K562 (cell line): ENCODE results near the gene IL1F10. TPM values are rescaled to one million over a fixed set of nuclear protein-coding genes. Genes with fewer than 3 reads are reported as not detected.

Experiments
- ATAC-seq: fragments of 200-7000 bp; cut with Tn5 transposase; 3 replicates; pipeline ENCODE4 v1.9.1; 2020; ENCODE audit warnings: moderate library complexity
- BruUV-seq: library from RNA; stranded (reverse); fragments of 400-500 nt; replicated peaks from 2 replicates; lab custom pipeline; 2021; lab: Mats Ljungman, UMichigan
- CTCF ChIA-PET: fragments of 300-600 bp; formaldehyde crosslinking; extraction: SDS; loops from one replicate; lab custom pipeline; 2021; ENCODE audit warnings: low intra/inter-chr PET ratio; lab: Yijun Ruan, JAX
- POLR2A ChIA-PET: fragments of 300-600, 350-650 bp; sonication (Branson Sonifier 250); formaldehyde crosslinking; extraction: SDS; loops from one replicate; lab custom pipeline; 2021; ENCODE audit warnings: antibody characterized with exemption, inconsistent platforms; lab: Yijun Ruan, JAX
- DNase-seq, 4 experiments: peaks; one replicate each; pipeline versions ENCODE4 v3.0.0 to v3.0.0-alpha.2; 2011 to 2018; ENCODE audit warnings: low spot score in 3 of 4, mixed read lengths in 3 of 4; ENCODE audit errors: extremely low read depth in 1 of 4
- FAIRE-seq: peaks from 2 replicates; lab custom pipeline; 2011; peaks lifted over from hg19 to GRCh38; lab: Jason Lieb, UNC
- H2AFZ ChIP-seq: 2 replicates; pipeline ENCODE4 v1.6.0; 2011; ENCODE audit warnings: low read depth, low read length, control low read depth, inconsistent platforms
- H3K27ac ChIP-seq: fragments of 200-600 bp; 3 replicates; pipeline ENCODE4 v1.8.0; 2011; ENCODE audit warnings: low read depth, mild to moderate bottlenecking, control low read depth, inconsistent platforms, low read length, moderate library complexity, mixed read lengths; ENCODE audit errors: extremely low read depth
- H3K27me3 ChIP-seq, 2 experiments: fragments of 300-600 bp in 1 of 2; 2 replicates in 1 of 2; 3 replicates in 1 of 2; pipeline versions ENCODE4 v1.6.0 to v1.8.0; 2011; ENCODE audit warnings: inconsistent platforms in 2 of 2, low read length in 2 of 2, mild to moderate bottlenecking in 1 of 2, mixed read lengths in 1 of 2, moderate library complexity in 1 of 2; ENCODE audit not compliant: control insufficient read depth in 2 of 2, insufficient read depth in 2 of 2
- H3K36me3 ChIP-seq: fragments of 300-600 bp; 3 replicates; pipeline ENCODE4 v1.8.0; 2011; ENCODE audit warnings: mild to moderate bottlenecking, low read length, inconsistent platforms; ENCODE audit not compliant: control insufficient read depth, insufficient read depth
- H3K4me1 ChIP-seq, 2 experiments: fragments of 200-600 bp in 1 of 2; replicated peaks in 1 of 2; 2 replicates in 1 of 2; 3 replicates in 1 of 2; pipeline versions ENCODE4 v1.5.1 to v1.8.0; 2011; ENCODE audit warnings: inconsistent platforms in 2 of 2, low read length in 2 of 2, mild to moderate bottlenecking in 1 of 2, mixed read lengths in 1 of 2, moderate library complexity in 1 of 2; ENCODE audit not compliant: control insufficient read depth in 2 of 2, insufficient read depth in 2 of 2
- H3K4me2 ChIP-seq: 2 replicates; pipeline ENCODE4 v1.6.1; 2011; ENCODE audit warnings: low read length, control low read depth, inconsistent platforms, mixed read lengths; ENCODE audit not compliant: insufficient read depth
- H3K4me3 ChIP-seq: fragments of 200-600 bp; sonication (generic), shearing (Covaris generic); 2 replicates; pipeline ENCODE4 v1.5.1; 2016; ENCODE audit warnings: control low read depth, inconsistent platforms
- H3K79me2 ChIP-seq: fragments of 200-600 bp; 3 replicates; pipeline ENCODE4 v1.8.0; 2011; ENCODE audit warnings: low read length, inconsistent platforms; ENCODE audit not compliant: control insufficient read depth, insufficient read depth
- H3K9ac ChIP-seq, 2 experiments: 2 replicates each; pipeline versions ENCODE4 v1.6.0 to v1.6.1; 2011; ENCODE audit warnings: low read depth in 2 of 2, low read length in 2 of 2, control low read depth in 1 of 2, inconsistent platforms in 1 of 2, mild to moderate bottlenecking in 1 of 2, mixed read lengths in 1 of 2; ENCODE audit not compliant: insufficient read depth in 1 of 2
- H3K9me1 ChIP-seq: one replicate; pipeline ENCODE4 v1.6.0; 2011; ENCODE audit warnings: inconsistent platforms, mild to moderate bottlenecking, low read length, moderate library complexity; ENCODE audit not compliant: control insufficient read depth, insufficient read depth
- H3K9me3 ChIP-seq: replicated peaks from 2 replicates; pipeline ENCODE4 v1.5.1; 2011; ENCODE audit warnings: low read depth, low read length, inconsistent platforms; ENCODE audit not compliant: control insufficient read depth, insufficient read depth
- H4K20me1 ChIP-seq: replicated peaks from 2 replicates; pipeline ENCODE4 v1.6.1; 2011; ENCODE audit warnings: low read length, inconsistent platforms, mixed read lengths; ENCODE audit not compliant: control insufficient read depth, insufficient read depth
- CBX5 ChIP-seq: IDR thresholded peaks from 2 replicates; pipeline ENCODE4 v1.6.1; 2014; ENCODE audit warnings: low read depth, borderline replicate concordance
- GABPA ChIP-seq: fragments of 200-800 bp; sonication (Bioruptor generic); conservative IDR thresholded peaks from 2 replicates; pipeline ENCODE4 v1.6.1; 2016; ENCODE audit warnings: low read depth, missing genetic modification characterization, missing compliant biosample characterization
- HDAC8 ChIP-seq: fragments of 450-650 bp; IDR thresholded peaks from 2 replicates; pipeline ENCODE4 v1.6.1; 2016; ENCODE audit warnings: mild to moderate bottlenecking, missing genetic modification characterization, moderate library complexity, missing compliant biosample characterization
- JUND ChIP-seq, 2 experiments: IDR thresholded peaks; 2 replicates in 1 of 2; 3 replicates in 1 of 2; pipeline ENCODE4 v1.6.1; 2011; ENCODE audit warnings: borderline replicate concordance in 2 of 2, low read depth in 2 of 2, low read length in 2 of 2, improper control_type of control experiment in 1 of 2, missing biosample characterization in 1 of 2, missing genetic modification characterization in 1 of 2, missing genetic modification reagents in 1 of 2
- PHF8 ChIP-seq: fragments of 200-600 bp; sonication (generic); IDR thresholded peaks from 2 replicates; pipeline ENCODE4 v1.6.1; 2012; ENCODE audit warnings: mixed run types, mild to moderate bottlenecking, inconsistent platforms, low read length, moderate library complexity, borderline replicate concordance
- RBM15 ChIP-seq: fragments of 200-400 bp; formaldehyde crosslinking; IDR thresholded peaks from 2 replicates; pipeline ENCODE4 v1.6.1; 2018; ENCODE audit warnings: mild to moderate bottlenecking, low read length, moderate library complexity; ENCODE audit not compliant: insufficient read depth
- WGBS: fragments of 100-300 bp; shearing (Covaris generic); methylation state at CpG from one replicate; pipeline ENCODE4 v1.1.6; 2016; ENCODE audit warnings: low coverage, mixed read lengths; ENCODE audit not compliant: insufficient coverage; ENCODE audit errors: missing lambda C conversion rate; 5-methylcytosine and 5-hydroxymethylcytosine counted together
- in situ Hi-C: fragments of 300-500 bp; cut with MboI; formaldehyde crosslinking; loops from 4 replicates; pipeline ENCODE4 v1.15.0; 2018; ENCODE audit warnings: inconsistent platforms, mixed read lengths
- intact Hi-C: fragments of 100-400 bp; cut with micrococcal nuclease; formaldehyde crosslinking; loops from 2 replicates; pipeline ENCODE4 v1.14.2; 2022
- polyA plus RNA-seq, 8 experiments: library from polyadenylated mRNA; depleted of rRNA in 4 of 8; stranded (reverse) in 5 of 8; unstranded in 3 of 8; fragments of >200 nt; fragmentation: Nextera tagmentation in 2 of 8; fragmentation: Illumina TruSeq in 1 of 8; extraction: Ambion mirVana in 2 of 8; extraction: Trizol in 1 of 8; gene quantifications; 2 replicates each; pipeline versions ENCODE4 v1.2.1 to v1.2.3, GENCODE V29; 2011 to 2014; ENCODE audit warnings: inconsistent platforms in 1 of 8, missing spikeins in 1 of 8
- total RNA-seq, 7 experiments: library from RNA; depleted of rRNA in 6 of 7; stranded (reverse); fragments of >200 nt in 6 of 7; fragmentation: Illumina TruSeq in 2 of 7; extraction: Trizol in 2 of 7; gene quantifications; 2 replicates each; pipeline versions ENCODE4 v1.2.1 to v1.2.3, GENCODE V29; 2011 to 2021; ENCODE audit warnings: low replicate concordance in 1 of 7
- TF ChIP-seq, protein P1 (sequence below), 3 experiments: fragments of 200-800 bp in 1 of 3; fragments of 250-450 bp in 1 of 3; fragments of 450-650 bp in 1 of 3; sonication (Bioruptor Pico) in 1 of 3; sonication (Bioruptor generic) in 1 of 3; formaldehyde crosslinking in 1 of 3; IDR thresholded peaks; 2 replicates each; pipeline versions ENCODE4 v1.6.1 to v1.8.0; 2016 to 2022; ENCODE audit warnings: mild to moderate bottlenecking in 2 of 3, missing genetic modification characterization in 2 of 3, missing compliant biosample characterization in 1 of 3, moderate library complexity in 1 of 3
- TF ChIP-seq, protein P2 (sequence below): fragments of 250-450 bp; sonication (Bioruptor Pico); IDR thresholded peaks from 2 replicates; pipeline ENCODE4 v1.4.0; 2020; ENCODE audit warnings: mild to moderate bottlenecking, moderate library complexity

IL1F10 gene
- total and polyA plus RNA-seq, 9 of the 15 experiments (the other 6 are each of a cell fraction or from before 2014, with no cell fraction given): not detected

DNA sequence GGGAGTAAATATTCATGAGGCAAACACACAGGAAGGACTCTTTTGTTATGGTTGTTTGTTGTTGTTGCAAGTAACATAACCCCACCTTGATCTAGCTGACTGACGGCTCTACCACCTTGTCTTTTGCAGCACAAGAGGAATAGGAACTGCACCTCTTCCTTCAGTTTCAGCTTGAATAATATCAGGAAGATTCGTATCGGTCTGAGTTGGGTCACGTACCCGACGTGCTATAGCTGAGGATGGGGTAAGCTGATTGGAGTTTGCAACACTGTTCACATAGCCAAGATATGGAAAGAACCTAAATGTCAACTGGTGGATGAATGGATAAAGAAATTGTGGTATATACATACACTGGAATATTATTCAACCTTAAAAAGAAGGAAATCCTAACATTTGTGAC lies 45.1 kb downstream of the IL1F10 start:
- ATAC-seq (no peak), DNase-seq (no peak), FAIRE-seq (no peak)
- H3K9ac ChIP-seq: no peak overlapping the region
- peaks cover 0 to 6% of the 10 kb centered on the region in 2 experiments; a peak in 3 of 5 replicates for H3K27me3 ChIP-seq
- TF ChIP-seq PHF8: 0 out of 2 replicates have a peak, but pooled peaks have one; percentile 16
- no peak for TF ChIP-seq CBX5
- H3K9me1 ChIP-seq: no peaks in the 10 kb centered on the region
- no peaks in the 10 kb centered on the region for H3K79me2 ChIP-seq
- in situ Hi-C loops (no loop called here), intact Hi-C loops (no loop called here)
- no peak overlapping the region for H3K4me2 ChIP-seq
- H3K9me3 ChIP-seq: no peaks in the 10 kb centered on the region
- no peaks in the 10 kb centered on the region for H4K20me1 ChIP-seq
- H3K27ac ChIP-seq: no peak overlapping the region
- no peaks in the 10 kb centered on the region for H3K36me3 ChIP-seq
- peak overlapping the region; percentile 52; the same call in 1 of the 2 replicates for H2AFZ ChIP-seq
- CTCF ChIA-PET: no interaction called here
- WGBS: 11% methylated on average over 6 of the region's 6 CpGs
- H3K4me1 ChIP-seq: peaks cover 4 to 9% of the 10 kb centered on the region in 2 experiments; a peak in 4 of 5 replicates
- POLR2A ChIA-PET: interaction anchor here (1.3 kb wide), 1 partner anchor 8 kb away, joined by 5 read pairs; no protein-coding TSS in a partner anchor
- no peak overlapping the region for H3K4me3 ChIP-seq
- no TSS peak for BruUV-seq

DNA sequence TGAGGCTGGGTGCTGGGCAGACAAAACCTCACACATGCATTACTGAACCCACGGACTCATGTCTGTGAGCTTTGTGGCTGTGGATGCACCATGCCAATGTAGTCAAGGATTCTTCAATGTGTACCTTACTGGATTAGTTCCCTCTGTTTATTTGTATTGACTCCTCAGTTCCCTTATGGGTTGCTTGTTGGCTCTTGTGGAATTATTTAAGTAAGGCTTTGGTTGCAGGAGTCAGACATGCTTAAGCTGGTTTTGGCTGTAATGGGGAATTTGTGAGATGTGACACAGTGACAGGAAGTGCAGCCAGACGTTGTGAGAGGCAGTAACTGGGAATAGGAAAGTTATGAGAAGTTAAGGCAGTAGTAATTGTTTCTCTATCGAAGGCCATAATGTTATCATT lies 46.0 kb downstream of the IL1F10 start:
- H3K4me3 ChIP-seq: no peak overlapping the region
- POLR2A ChIA-PET: interaction anchor here (1.3 kb wide), 1 partner anchor 9 kb away, joined by 5 read pairs; no protein-coding TSS in a partner anchor
- no peak for FAIRE-seq
- H3K9me1 ChIP-seq: no peaks in the 10 kb centered on the region
- intact Hi-C loops: no loop called here
- H3K79me2 ChIP-seq: no peaks in the 10 kb centered on the region
- H3K4me1 ChIP-seq: peaks cover 4 to 12% of the 10 kb centered on the region in 2 experiments; a peak in 4 of 5 replicates
- H2AFZ ChIP-seq: no peak overlapping the region
- ATAC-seq: no peak
- CTCF ChIA-PET: no interaction called here
- BruUV-seq: no TSS peak
- no peak overlapping the region for H3K27ac ChIP-seq
- in situ Hi-C loops: no loop called here
- H3K36me3 ChIP-seq: no peaks in the 10 kb centered on the region
- H4K20me1 ChIP-seq: no peaks in the 10 kb centered on the region
- WGBS: 5% methylated on average over 3 of the region's 3 CpGs
- peaks cover 0 to 6% of the 10 kb centered on the region in 2 experiments; a peak in 3 of 5 replicates for H3K27me3 ChIP-seq
- no peaks in the 10 kb centered on the region for H3K9me3 ChIP-seq
- DNase-seq: no peak
- H3K4me2 ChIP-seq: no peak overlapping the region
- no peak overlapping the region for H3K9ac ChIP-seq
- TF ChIP-seq RBM15 (no peak), HDAC8 (tag) (no peak), JUND (IDR thresholded peaks at IDR 0.05; ENCODE audit: borderline replicate concordance, low read depth, low read length) (no peak), JUND (tag; IDR thresholded peaks at IDR 0.05; ENCODE audit: borderline replicate concordance, low read depth, low read length) (no peak), GABPA (0 out of 2 replicates have a peak, but pooled peaks have one; percentile 21)
- TF ChIP-seq, protein P1, sequence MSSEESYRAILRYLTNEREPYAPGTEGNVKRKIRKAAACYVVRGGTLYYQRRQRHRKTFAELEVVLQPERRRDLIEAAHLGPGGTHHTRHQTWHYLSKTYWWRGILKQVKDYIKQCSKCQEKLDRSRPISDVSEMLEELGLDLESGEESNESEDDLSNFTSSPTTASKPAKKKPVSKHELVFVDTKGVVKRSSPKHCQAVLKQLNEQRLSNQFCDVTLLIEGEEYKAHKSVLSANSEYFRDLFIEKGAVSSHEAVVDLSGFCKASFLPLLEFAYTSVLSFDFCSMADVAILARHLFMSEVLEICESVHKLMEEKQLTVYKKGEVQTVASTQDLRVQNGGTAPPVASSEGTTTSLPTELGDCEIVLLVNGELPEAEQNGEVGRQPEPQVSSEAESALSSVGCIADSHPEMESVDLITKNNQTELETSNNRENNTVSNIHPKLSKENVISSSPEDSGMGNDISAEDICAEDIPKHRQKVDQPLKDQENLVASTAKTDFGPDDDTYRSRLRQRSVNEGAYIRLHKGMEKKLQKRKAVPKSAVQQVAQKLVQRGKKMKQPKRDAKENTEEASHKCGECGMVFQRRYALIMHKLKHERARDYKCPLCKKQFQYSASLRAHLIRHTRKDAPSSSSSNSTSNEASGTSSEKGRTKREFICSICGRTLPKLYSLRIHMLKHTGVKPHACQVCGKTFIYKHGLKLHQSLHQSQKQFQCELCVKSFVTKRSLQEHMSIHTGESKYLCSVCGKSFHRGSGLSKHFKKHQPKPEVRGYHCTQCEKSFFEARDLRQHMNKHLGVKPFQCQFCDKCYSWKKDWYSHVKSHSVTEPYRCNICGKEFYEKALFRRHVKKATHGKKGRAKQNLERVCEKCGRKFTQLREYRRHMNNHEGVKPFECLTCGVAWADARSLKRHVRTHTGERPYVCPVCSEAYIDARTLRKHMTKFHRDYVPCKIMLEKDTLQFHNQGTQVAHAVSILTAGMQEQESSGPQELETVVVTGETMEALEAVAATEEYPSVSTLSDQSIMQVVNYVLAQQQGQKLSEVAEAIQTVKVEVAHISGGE (CRISPR knock-in tag; IDR thresholded peaks at IDR 0.05): 0 out of 6 replicates have a peak, but pooled peaks of 1 of the 3 experiments have one; percentile 59
- TF ChIP-seq, protein P2, sequence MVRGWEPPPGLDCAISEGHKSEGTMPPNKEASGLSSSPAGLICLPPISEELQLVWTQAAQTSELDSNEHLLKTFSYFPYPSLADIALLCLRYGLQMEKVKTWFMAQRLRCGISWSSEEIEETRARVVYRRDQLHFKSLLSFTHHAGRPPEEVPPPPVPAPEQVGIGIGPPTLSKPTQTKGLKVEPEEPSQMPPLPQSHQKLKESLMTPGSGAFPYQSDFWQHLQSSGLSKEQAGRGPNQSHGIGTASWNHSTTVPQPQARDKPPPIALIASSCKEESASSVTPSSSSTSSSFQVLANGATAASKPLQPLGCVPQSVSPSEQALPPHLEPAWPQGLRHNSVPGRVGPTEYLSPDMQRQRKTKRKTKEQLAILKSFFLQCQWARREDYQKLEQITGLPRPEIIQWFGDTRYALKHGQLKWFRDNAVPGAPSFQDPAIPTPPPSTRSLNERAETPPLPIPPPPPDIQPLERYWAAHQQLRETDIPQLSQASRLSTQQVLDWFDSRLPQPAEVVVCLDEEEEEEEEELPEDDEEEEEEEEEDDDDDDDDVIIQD (CRISPR knock-in tag): no peak
